ENCODE measurements around the gene CGB8. TPM values are rescaled to one million over a fixed set of nuclear protein-coding genes. Genes with fewer than 3 reads are reported as not detected.
A peak's percentile ranks its signal among the peaks of the same experiment; 100 is the strongest.
"Not testable (repeated sequence)": the region's sequence is repeated elsewhere in the genome, so short reads cannot be mapped to it uniquely, and the experiment has no call there.

CGB8 gene
- total and polyA plus RNA-seq, 2 of the 8 experiments (the other 6 are each of a cell fraction or from before 2014, with no cell fraction given) = 0.09 TPM; not detected in 1

DNA sequence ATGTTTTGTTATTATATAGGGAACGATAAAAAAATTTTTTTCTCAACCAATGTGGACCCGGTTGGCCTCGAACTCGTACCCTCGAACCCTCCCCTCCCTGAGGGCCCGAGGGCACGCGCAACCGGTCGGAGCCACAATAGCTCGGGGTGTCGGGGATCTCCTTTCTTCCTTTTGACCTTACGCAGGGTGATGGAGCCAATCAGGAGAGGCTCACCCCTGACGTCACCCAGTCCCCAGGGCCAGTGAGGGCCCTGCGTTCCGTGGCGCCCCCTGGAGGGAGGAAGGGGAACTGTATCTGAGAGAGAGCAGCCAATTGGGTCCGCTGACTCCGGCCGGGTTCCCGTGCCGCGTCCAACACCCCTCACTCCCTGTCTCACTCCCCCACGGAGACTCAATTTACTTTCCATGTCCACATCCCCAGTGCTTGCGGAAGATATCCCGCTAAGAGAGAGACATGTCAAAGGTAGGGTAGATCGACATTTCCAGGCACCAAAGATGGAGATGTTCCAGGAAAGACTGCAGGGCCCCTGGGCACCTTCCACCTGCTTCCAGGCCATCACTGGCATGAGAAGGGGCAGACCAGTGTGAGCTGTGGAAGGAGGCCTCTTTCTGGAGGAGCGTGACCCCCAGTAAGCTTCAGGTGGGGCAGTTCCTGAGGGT, 17.1 kb downstream of the CGB8 start, which contains the start of gene CGB2 (continued):
- TF ChIP-seq, protein P1, sequence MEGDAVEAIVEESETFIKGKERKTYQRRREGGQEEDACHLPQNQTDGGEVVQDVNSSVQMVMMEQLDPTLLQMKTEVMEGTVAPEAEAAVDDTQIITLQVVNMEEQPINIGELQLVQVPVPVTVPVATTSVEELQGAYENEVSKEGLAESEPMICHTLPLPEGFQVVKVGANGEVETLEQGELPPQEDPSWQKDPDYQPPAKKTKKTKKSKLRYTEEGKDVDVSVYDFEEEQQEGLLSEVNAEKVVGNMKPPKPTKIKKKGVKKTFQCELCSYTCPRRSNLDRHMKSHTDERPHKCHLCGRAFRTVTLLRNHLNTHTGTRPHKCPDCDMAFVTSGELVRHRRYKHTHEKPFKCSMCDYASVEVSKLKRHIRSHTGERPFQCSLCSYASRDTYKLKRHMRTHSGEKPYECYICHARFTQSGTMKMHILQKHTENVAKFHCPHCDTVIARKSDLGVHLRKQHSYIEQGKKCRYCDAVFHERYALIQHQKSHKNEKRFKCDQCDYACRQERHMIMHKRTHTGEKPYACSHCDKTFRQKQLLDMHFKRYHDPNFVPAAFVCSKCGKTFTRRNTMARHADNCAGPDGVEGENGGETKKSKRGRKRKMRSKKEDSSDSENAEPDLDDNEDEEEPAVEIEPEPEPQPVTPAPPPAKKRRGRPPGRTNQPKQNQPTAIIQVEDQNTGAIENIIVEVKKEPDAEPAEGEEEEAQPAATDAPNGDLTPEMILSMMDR (IDR thresholded peaks at IDR 0.05; ENCODE audit: control extremely low read depth in 1 of 3, insufficient read depth in 1 of 3, low read depth in 1 of 3, low read length in 3 of 3) = peak; percentile 33 to 70 (median 34); a peak in 3 of 4 replicates

DNA sequence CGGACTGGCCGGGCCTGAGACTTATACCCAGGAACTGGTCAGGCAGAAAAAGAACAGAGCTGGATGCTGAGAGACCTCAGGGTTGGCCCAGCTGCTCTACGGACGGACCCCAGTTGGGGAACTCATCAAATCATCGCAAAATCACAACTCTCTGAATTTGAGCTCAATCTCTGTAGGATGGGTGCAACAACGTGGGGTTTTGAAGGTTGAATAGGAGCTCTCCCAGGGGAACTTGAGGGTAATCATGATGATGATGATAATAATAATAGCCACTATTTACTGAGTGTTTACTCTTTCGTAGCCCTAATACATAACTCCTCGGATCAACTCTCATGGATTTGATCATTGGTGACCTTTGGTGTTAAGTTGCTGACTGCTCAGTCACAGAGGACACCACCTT, 18.6 kb downstream of the CGB8 start:
- H3K56ac ChIP-seq (replicated peaks; ENCODE audit: insufficient read length, low read depth, low read length); H3K9me3 ChIP-seq (ENCODE audit: insufficient read depth in 2 of 2, low read depth in 1 of 2, low read length in 1 of 2); H4K8ac ChIP-seq (ENCODE audit: extremely low read depth, insufficient read depth, low read length); H4K5ac ChIP-seq (ENCODE audit: insufficient read length, low read depth, low read length); H3K36me3 ChIP-seq (ENCODE audit: control insufficient read depth in 2 of 4, insufficient read depth in 4 of 4, low read length in 3 of 4); H3K9ac ChIP-seq (replicated peaks in 1 of 4; ENCODE audit: extremely low read depth in 1 of 4, low read depth in 3 of 4, low read length in 3 of 4); H2BK20ac ChIP-seq (ENCODE audit: low read length); H2BK120ac ChIP-seq (replicated peaks; ENCODE audit: low read depth, low read length); H4K20me1 ChIP-seq (replicated peaks in 1 of 2; ENCODE audit: control insufficient read depth in 1 of 2, insufficient read depth in 2 of 2, low read length in 2 of 2); H3K27ac ChIP-seq (ENCODE audit: low read depth, low read length); H3K4me3 ChIP-seq (ENCODE audit: extremely low read depth in 1 of 4, insufficient read depth in 2 of 4, low read depth in 3 of 4, low read length in 4 of 4); H2BK5ac ChIP-seq (ENCODE audit: low read depth, low read length); H3K79me1 ChIP-seq (ENCODE audit: low read depth, low read length); POLR2A ChIA-PET (ENCODE audit: partially characterized antibody); H3K18ac ChIP-seq (ENCODE audit: extremely low read depth, low read length); H3K14ac ChIP-seq (ENCODE audit: insufficient read length); H3K4me1 ChIP-seq (replicated peaks in 1 of 4; ENCODE audit: control insufficient read depth in 3 of 4, insufficient read depth in 4 of 4, low read length in 3 of 4); H3K4ac ChIP-seq (replicated peaks; ENCODE audit: insufficient read length, low read depth, low read length); H3K4me2 ChIP-seq (ENCODE audit: insufficient read depth in 1 of 2, low read depth in 2 of 2, low read length in 2 of 2); H4K91ac ChIP-seq (replicated peaks; ENCODE audit: insufficient read length, low read length); H3K27me3 ChIP-seq (replicated peaks in 1 of 4; ENCODE audit: control insufficient read depth in 3 of 4, extremely low read depth in 1 of 4, insufficient read depth in 3 of 4, low read length in 3 of 4); H3K79me2 ChIP-seq (ENCODE audit: control insufficient read depth in 1 of 2, insufficient read depth in 2 of 2, low read length in 2 of 2); H3K23ac ChIP-seq (ENCODE audit: insufficient read length); H2AK5ac ChIP-seq (ENCODE audit: low read depth, low read length); H2AFZ ChIP-seq (ENCODE audit: low read length); FAIRE-seq; DNase-seq (ENCODE audit: low read depth in 1 of 2, low spot score in 2 of 2); H2BK12ac ChIP-seq (ENCODE audit: low read depth, low read length); H3K23me2 ChIP-seq (ENCODE audit: low read depth, low read length); H2BK15ac ChIP-seq (ENCODE audit: low read length): not testable (repeated sequence)
- CTCF ChIA-PET (ENCODE audit: partially characterized antibody) = interaction anchor here (0.5 to 2.5 kb wide), 2 partner anchors 11 to 33 kb away, joined by 3 to 9 read pairs; a partner anchor contains a TSS
- WGBS, 2 experiments (ENCODE audit: extremely low coverage in 1 of 2, insufficient coverage in 1 of 2, insufficient read length in 1 of 2, insufficient replicate concordance in 2 of 2, low coverage in 1 of 2, low lambda C conversion rate in 2 of 2, missing lambda C conversion rate in 1 of 2) = 92% methylated on average over 4 of the region's 8 CpGs; no CpG with 5 or more reads in 1 of the 2 experiments

Measured in H1 (cell line).